Measurements from ENCODE around the gene PRDM15. TPM values are rescaled to one million over a fixed set of nuclear protein-coding genes. Genes with fewer than 3 reads are reported as not detected.

Gene PRDM15
- total and polyA plus RNA-seq, 2 experiments from 2014 or later = 2.3 to 4.2 TPM

GRCh38 chr21:41884501-41885030 lies 5.4 kb upstream of the PRDM15 start:
- peaks cover 10% of the 10 kb centered on the region for H3F3A ChIP-seq (ENCODE audit: insufficient read depth)

DNA sequence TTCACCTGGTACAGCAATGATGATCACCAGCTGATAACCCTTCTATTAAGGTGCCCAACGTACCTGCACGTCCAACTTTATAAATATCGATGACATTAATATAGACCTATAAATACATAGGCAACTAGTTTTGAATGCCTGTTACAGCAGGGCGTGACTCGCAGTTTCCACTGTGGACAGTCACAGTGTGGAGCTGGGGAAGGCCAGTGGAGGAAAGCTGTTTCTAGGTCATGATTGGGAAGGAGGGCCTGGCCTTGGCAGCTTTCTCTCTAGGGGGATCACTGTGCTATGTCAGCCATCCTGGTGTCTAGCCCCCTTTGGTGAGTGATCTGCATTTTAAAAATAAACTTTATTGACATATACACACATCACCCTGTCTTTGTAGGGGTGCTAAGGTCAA lies 4.4 kb upstream of the PRDM15 start:
- H3K27ac ChIP-seq = no peak overlapping the region
- H3K4me1 ChIP-seq (ENCODE audit: insufficient read depth) = peaks cover 7% of the 10 kb centered on the region; the same call in 1 of the 2 replicates
- H3K79me2 ChIP-seq (ENCODE audit: insufficient read depth) = no peaks in the 10 kb centered on the region
- no peak overlapping the region for H2AFZ ChIP-seq
- H3K4me2 ChIP-seq (ENCODE audit: unreplicated experiment) = no peak overlapping the region
- in situ Hi-C loops (cut with MboI) = no loop called here
- H3K36me3 ChIP-seq (ENCODE audit: low read depth) = no peaks in the 10 kb centered on the region
- H3K9me3 ChIP-seq (ENCODE audit: low read depth) = no peaks in the 10 kb centered on the region
- H3K9me2 ChIP-seq (ENCODE audit: insufficient read depth) = no peaks in the 10 kb centered on the region
- 96 to 98% methylated on average over 5 of the region's 5 CpGs for WGBS, 2 experiments (ENCODE audit: low coverage in 1 of 2, low lambda C conversion rate in 2 of 2, missing lambda C conversion rate in 2 of 2)
- H4K20me1 ChIP-seq (ENCODE audit: insufficient read depth) = no peaks in the 10 kb centered on the region
- TF ChIP-seq EZH2 (IDR thresholded peaks at IDR 0.05; ENCODE audit: insufficient read depth, poor library complexity, severe bottlenecking) (no peak), EZH2phosphoT487 (IDR thresholded peaks at IDR 0.05; ENCODE audit: insufficient read depth, low read depth) (no peak)
- DNase-seq = peak; percentile 44
- H3F3A ChIP-seq (ENCODE audit: insufficient read depth) = peaks cover 10% of the 10 kb centered on the region
- H3K4me3 ChIP-seq = no peak overlapping the region
- no peak overlapping the region for H3K9ac ChIP-seq
- no peaks in the 10 kb centered on the region for H3K27me3 ChIP-seq (replicated peaks; ENCODE audit: insufficient read depth)

More at GRCh38 chr21:41884501-41885030, 5.4 kb upstream of the PRDM15 start:
- DNase-seq = no peak
- H3K36me3 ChIP-seq (ENCODE audit: low read depth) = no peaks in the 10 kb centered on the region
- H3K79me2 ChIP-seq (ENCODE audit: insufficient read depth) = no peaks in the 10 kb centered on the region
- H4K20me1 ChIP-seq (ENCODE audit: insufficient read depth) = no peaks in the 10 kb centered on the region
- no peaks in the 10 kb centered on the region for H3K9me2 ChIP-seq (ENCODE audit: insufficient read depth)
- no peaks in the 10 kb centered on the region for H3K27me3 ChIP-seq (replicated peaks; ENCODE audit: insufficient read depth)
- peaks cover 7% of the 10 kb centered on the region; the same call in 1 of the 2 replicates for H3K4me1 ChIP-seq (ENCODE audit: insufficient read depth)
- H3K4me2 ChIP-seq (ENCODE audit: unreplicated experiment) = no peak overlapping the region
- H3K4me3 ChIP-seq = no peak overlapping the region
- H3K9ac ChIP-seq = no peak overlapping the region
- H2AFZ ChIP-seq = no peak overlapping the region
- no peak overlapping the region for H3K27ac ChIP-seq
- WGBS, 2 experiments (ENCODE audit: low coverage in 1 of 2, low lambda C conversion rate in 2 of 2, missing lambda C conversion rate in 2 of 2) = 87 to 92% methylated on average over 16 to 19 of the region's 19 CpGs
- no peaks in the 10 kb centered on the region for H3K9me3 ChIP-seq (ENCODE audit: low read depth)
- TF ChIP-seq EZH2phosphoT487 (IDR thresholded peaks at IDR 0.05; ENCODE audit: insufficient read depth, low read depth) = no peak
- no peak for TF ChIP-seq EZH2 (IDR thresholded peaks at IDR 0.05; ENCODE audit: insufficient read depth, poor library complexity, severe bottlenecking)
- in situ Hi-C loops (cut with MboI) = no loop called here

DNA sequence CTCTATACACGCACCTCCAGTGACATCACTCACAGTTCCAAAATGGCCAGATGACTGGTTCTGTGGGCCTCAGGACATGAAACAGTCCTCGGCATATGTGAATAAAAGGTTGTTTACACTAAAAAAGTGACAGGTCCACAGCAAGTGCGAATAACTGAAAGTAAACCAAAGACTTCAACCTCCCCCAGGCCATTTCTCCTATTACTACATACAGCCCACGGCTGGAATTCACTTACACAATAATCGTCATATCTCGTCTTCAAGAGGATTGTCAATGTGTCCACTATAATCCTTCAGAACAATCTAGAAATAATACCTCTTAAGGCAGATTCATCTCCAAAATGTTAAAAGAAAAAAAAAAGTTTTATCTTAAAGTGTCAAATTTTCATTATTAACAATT lies 1.9 kb upstream of the PRDM15 start:
- Histone ChIP-seq H3F3A (ENCODE audit: insufficient read depth) (peaks cover 20% of the 10 kb centered on the region), H3K4me2 (ENCODE audit: unreplicated experiment) (no peak overlapping the region), H4K20me1 (ENCODE audit: insufficient read depth) (no peaks in the 10 kb centered on the region), H3K4me3 (no peak overlapping the region), H3K9me2 (ENCODE audit: insufficient read depth) (no peaks in the 10 kb centered on the region), H3K9ac (no peak overlapping the region), H3K9me3 (ENCODE audit: low read depth) (no peaks in the 10 kb centered on the region), H3K27me3 (replicated peaks; ENCODE audit: insufficient read depth) (no peaks in the 10 kb centered on the region), H3K4me1 (ENCODE audit: insufficient read depth) (peaks cover 14% of the 10 kb centered on the region), H3K79me2 (ENCODE audit: insufficient read depth) (peaks cover 20% of the 10 kb centered on the region), H3K27ac (no peak overlapping the region), H3K36me3 (ENCODE audit: low read depth) (no peaks in the 10 kb centered on the region), H2AFZ (no peak overlapping the region)
- in situ Hi-C loops (cut with MboI) = no loop called here
- DNase-seq = no peak
- 93 to 95% methylated on average over 6 of the region's 6 CpGs for WGBS, 2 experiments (ENCODE audit: low coverage in 1 of 2, low lambda C conversion rate in 2 of 2, missing lambda C conversion rate in 2 of 2)
- TF ChIP-seq EZH2phosphoT487 (IDR thresholded peaks at IDR 0.05; ENCODE audit: insufficient read depth, low read depth) (no peak), EZH2 (IDR thresholded peaks at IDR 0.05; ENCODE audit: insufficient read depth, poor library complexity, severe bottlenecking) (no peak)

DNA sequence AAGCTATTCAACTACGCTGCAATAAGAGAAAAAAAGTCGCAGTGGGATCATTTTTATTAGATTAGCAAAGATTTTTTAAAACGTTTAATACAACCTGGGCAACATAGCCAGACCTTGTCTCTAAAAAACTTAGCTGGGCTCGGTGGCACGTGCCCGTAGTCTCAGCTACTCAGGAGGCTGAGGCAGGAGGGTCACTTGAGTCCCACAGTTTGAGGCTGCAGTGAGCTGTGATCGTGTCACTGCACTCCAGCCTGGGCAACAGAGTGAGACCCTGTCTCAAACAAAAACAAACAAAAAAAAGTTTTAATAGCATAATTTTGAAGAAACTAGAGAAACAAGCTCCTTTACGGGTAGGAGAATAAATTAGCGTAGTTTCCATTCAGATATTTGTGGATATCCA lies 1.0 kb upstream of the PRDM15 start:
- no peaks in the 10 kb centered on the region for H3K9me3 ChIP-seq (ENCODE audit: low read depth)
- peaks cover 29% of the 10 kb centered on the region for H3K79me2 ChIP-seq (ENCODE audit: insufficient read depth)
- in situ Hi-C loops (cut with MboI) = no loop called here
- H3K4me2 ChIP-seq (ENCODE audit: unreplicated experiment) = peak overlapping the region; percentile 80
- TF ChIP-seq EZH2 (IDR thresholded peaks at IDR 0.05; ENCODE audit: insufficient read depth, poor library complexity, severe bottlenecking) = no peak
- no peak for TF ChIP-seq EZH2phosphoT487 (IDR thresholded peaks at IDR 0.05; ENCODE audit: insufficient read depth, low read depth)
- peak overlapping the region; percentile 81 for H3K4me3 ChIP-seq
- H3K9me2 ChIP-seq (ENCODE audit: insufficient read depth) = no peaks in the 10 kb centered on the region
- H3K36me3 ChIP-seq (ENCODE audit: low read depth) = no peaks in the 10 kb centered on the region
- H4K20me1 ChIP-seq (ENCODE audit: insufficient read depth) = no peaks in the 10 kb centered on the region
- H3K4me1 ChIP-seq (ENCODE audit: insufficient read depth) = peaks cover 14% of the 10 kb centered on the region
- DNase-seq = no peak
- peak overlapping the region; percentile 98 for H3K9ac ChIP-seq
- H2AFZ ChIP-seq = peak overlapping the region; percentile 87
- H3F3A ChIP-seq (ENCODE audit: insufficient read depth) = peaks cover 20% of the 10 kb centered on the region
- H3K27ac ChIP-seq = peak overlapping the region; percentile 84
- 81% methylated on average over 9 of the region's 9 CpGs for WGBS, 2 experiments (ENCODE audit: low coverage in 1 of 2, low lambda C conversion rate in 2 of 2, missing lambda C conversion rate in 2 of 2)
- no peaks in the 10 kb centered on the region for H3K27me3 ChIP-seq (replicated peaks; ENCODE audit: insufficient read depth)
